Right lobe of liver (tissue), 4 donors: ENCODE results near the gene STRN4.

ENCODE experiments used
- POLR2A ChIP-seq: fragments of 450-650 bp; IDR thresholded peaks from one replicate; pipeline ENCODE4 v1.6.1; 2017; ENCODE audit warnings: antibody characterized with exemption, mild to moderate bottlenecking
- TF ChIP-seq, protein P1 (sequence below), 4 donors: fragments of 200-600 bp in 3 of 4; fragments of 450-650 bp in 1 of 4; IDR thresholded peaks; one replicate each; pipeline versions ENCODE4 v1.5.1 to v1.8.0; 2016 to 2022; ENCODE audit warnings: antibody characterized with exemption in 4 of 4, mild to moderate bottlenecking in 2 of 4
- donor health status: DM: no; HTN: no; CAD: no.
- donor health status: DM: no; HTN: no; CAD: no.
- donor health status: DM: no; HTN: yes; CAD: no.

DNA sequence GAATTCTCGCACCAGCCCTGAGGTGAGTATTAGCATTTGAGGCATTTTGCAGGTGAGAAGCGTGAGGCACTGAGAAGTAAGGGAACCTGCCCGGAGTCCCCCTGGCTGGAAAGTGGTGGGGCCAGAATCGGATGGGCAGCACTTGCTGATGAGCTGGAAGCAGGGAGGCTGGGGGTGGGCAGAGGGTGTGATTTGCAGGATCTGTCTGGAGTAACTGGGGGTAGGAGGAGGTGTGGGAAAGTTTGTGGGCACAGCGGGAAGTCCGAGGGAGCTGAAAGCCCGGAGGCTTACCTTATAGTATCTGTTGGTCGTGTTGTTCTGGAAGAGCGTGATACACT is 49.4 kb downstream of the STRN4 start:
- TF ChIP-seq, protein P1, sequence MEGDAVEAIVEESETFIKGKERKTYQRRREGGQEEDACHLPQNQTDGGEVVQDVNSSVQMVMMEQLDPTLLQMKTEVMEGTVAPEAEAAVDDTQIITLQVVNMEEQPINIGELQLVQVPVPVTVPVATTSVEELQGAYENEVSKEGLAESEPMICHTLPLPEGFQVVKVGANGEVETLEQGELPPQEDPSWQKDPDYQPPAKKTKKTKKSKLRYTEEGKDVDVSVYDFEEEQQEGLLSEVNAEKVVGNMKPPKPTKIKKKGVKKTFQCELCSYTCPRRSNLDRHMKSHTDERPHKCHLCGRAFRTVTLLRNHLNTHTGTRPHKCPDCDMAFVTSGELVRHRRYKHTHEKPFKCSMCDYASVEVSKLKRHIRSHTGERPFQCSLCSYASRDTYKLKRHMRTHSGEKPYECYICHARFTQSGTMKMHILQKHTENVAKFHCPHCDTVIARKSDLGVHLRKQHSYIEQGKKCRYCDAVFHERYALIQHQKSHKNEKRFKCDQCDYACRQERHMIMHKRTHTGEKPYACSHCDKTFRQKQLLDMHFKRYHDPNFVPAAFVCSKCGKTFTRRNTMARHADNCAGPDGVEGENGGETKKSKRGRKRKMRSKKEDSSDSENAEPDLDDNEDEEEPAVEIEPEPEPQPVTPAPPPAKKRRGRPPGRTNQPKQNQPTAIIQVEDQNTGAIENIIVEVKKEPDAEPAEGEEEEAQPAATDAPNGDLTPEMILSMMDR (IDR thresholded peaks at IDR 0.05), result no peak
- TF ChIP-seq POLR2A, result no peak
